Measurements from ENCODE around the gene CNN3. TPM values are rescaled to one million over a fixed set of nuclear protein-coding genes. Genes with fewer than 3 reads are reported as not detected.

CNN3 gene
- polyA plus RNA-seq = 100 to 1,000 TPM in 2 of 4 donors, 10 to 100 TPM in 2; 53.5 to 155 (median 95.2) TPM
- long read RNA-seq, donor 1 = 0 reads
- long read RNA-seq, donor 2, transcript CNN3-201 (7 exons, 2,165 nt) = major isoform, 13 of 13 reads
- long read RNA-seq, donor 2, partial matches to known transcripts = 0 of 13 reads
- long read RNA-seq, donor 2, other reads (novel, unspliced or antisense) = 0 of 13 reads
- long read RNA-seq, donor 3, transcript CNN3-201 (7 exons, 2,165 nt) = major isoform, 24 of 47 reads
- long read RNA-seq, donor 3, partial matches to known transcripts = 20 of 47 reads
- long read RNA-seq, donor 3, other reads (novel, unspliced or antisense) = 0 of 47 reads
- long read RNA-seq, donor 4, partial matches to known transcripts = 0 of 1 reads
- long read RNA-seq, donor 4, other reads (novel, unspliced or antisense) = 0 of 1 reads
- long read RNA-seq, donor 5, transcript CNN3-201 (7 exons, 2,165 nt) = major isoform, 10 of 10 reads
- long read RNA-seq, donor 5, partial matches to known transcripts = 0 of 10 reads
- long read RNA-seq, donor 5, other reads (novel, unspliced or antisense) = 0 of 10 reads
- long read RNA-seq, donor 6, transcript CNN3-201 (7 exons, 2,165 nt) = major isoform, 11 of 11 reads
- long read RNA-seq, donor 6, partial matches to known transcripts = 0 of 11 reads
- long read RNA-seq, donor 6, other reads (novel, unspliced or antisense) = 0 of 11 reads
- long read RNA-seq, donor 7 = 0 reads
- long read RNA-seq, donor 8, transcript CNN3-201 (7 exons, 2,165 nt) = major isoform, 13 of 13 reads
- long read RNA-seq, donor 8, partial matches to known transcripts = 0 of 13 reads
- long read RNA-seq, donor 8, other reads (novel, unspliced or antisense) = 0 of 13 reads
- long read RNA-seq, donor 9, partial matches to known transcripts = 0 of 2 reads
- long read RNA-seq, donor 9, other reads (novel, unspliced or antisense) = 0 of 2 reads
- long read RNA-seq, donor 10, transcript CNN3-201 (7 exons, 2,165 nt) = major isoform, 100 of 137 reads
- long read RNA-seq, donor 10, partial matches to known transcripts = 32 of 137 reads
- long read RNA-seq, donor 10, other reads (novel, unspliced or antisense) = 0 of 137 reads

GRCh38 chr1:94926915-94927404, at the start of gene CNN3:
CNN3 (minus strand) TSS chr1:94927110; CDS start chr1:94926894, 216 bp downstream.
- Histone ChIP-seq H3K27me3 (ENCODE audit: control insufficient read depth in 3 of 3, insufficient read depth in 3 of 3, low read length in 3 of 3) (peaks cover 0 to 27% (median 2%) of the 10 kb centered on the region in 3 donors), H3K4me3 (ENCODE audit: low read depth in 1 of 3, low read length in 3 of 3) (peak within 1 kb of the TSS; percentile 74 to 81 (median 80)), H3K36me3 (ENCODE audit: control insufficient read depth in 3 of 3, insufficient read depth in 2 of 3, low read depth in 1 of 3, low read length in 3 of 3) (no peaks in the 10 kb centered on the region), H3K9me3 (ENCODE audit: control insufficient read depth in 2 of 2, insufficient read depth in 1 of 2, low read depth in 1 of 2, low read length in 1 of 2) (no peaks in the 10 kb centered on the region), H3K4me1 (ENCODE audit: control insufficient read depth in 3 of 3, insufficient read depth in 2 of 3, low read depth in 1 of 3, low read length in 2 of 3) (peaks cover 0 to 10% (median 5%) of the 10 kb centered on the region in 3 donors), H3K27ac (ENCODE audit: low read depth in 1 of 3, low read length in 2 of 3) (peak within 1 kb of the TSS; percentile 92 to 97 (median 97))
- WGBS, 3 donors = 0 to 1% (median 1%) methylated on average over 32 to 57 of the region's 57 CpGs
- peak; percentile 87 to 93 for DNase-seq
- FAIRE-seq = no peak

DNA sequence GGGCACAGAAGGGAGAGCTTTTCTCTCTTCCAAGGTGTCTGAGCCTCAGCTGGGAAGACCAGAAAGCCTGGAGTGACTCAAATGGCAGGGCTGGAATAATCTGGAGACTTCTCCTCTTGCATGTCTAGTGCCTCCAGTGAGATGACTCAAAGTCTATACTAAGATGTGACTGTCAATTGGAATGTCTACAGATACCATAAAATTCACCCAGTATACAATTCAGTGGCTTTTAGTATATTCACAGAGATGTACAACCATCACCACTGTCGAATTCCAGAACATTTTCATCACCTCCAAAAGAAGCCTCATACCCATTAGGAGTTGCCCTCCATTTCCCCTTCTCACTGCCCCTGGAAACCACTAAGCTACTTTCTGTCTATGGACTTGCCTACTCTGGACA, 47.9 kb upstream of the CNN3 start:
- Histone ChIP-seq H3K4me3 (ENCODE audit: low read depth in 1 of 3, low read length in 3 of 3) (no peak overlapping the region), H3K36me3 (ENCODE audit: control insufficient read depth in 3 of 3, insufficient read depth in 2 of 3, low read depth in 1 of 3, low read length in 3 of 3) (no peaks in the 10 kb centered on the region), H3K27me3 (ENCODE audit: control insufficient read depth in 3 of 3, insufficient read depth in 3 of 3, low read length in 3 of 3) (no peaks in the 10 kb centered on the region), H3K9me3 (ENCODE audit: control insufficient read depth in 2 of 2, insufficient read depth in 1 of 2, low read depth in 1 of 2, low read length in 1 of 2) (no peaks in the 10 kb centered on the region), H3K27ac (ENCODE audit: low read depth in 1 of 3, low read length in 2 of 3) (no peak overlapping the region), H3K4me1 (ENCODE audit: control insufficient read depth in 3 of 3, insufficient read depth in 2 of 3, low read depth in 1 of 3, low read length in 2 of 3) (peaks cover 0 to 6% (median 0%) of the 10 kb centered on the region in 3 donors)
- DNase-seq (no peak), FAIRE-seq (no peak)
- 83 to 94% (median 92%) methylated on average over 1 of the region's 1 CpG for WGBS, 3 donors

DNA sequence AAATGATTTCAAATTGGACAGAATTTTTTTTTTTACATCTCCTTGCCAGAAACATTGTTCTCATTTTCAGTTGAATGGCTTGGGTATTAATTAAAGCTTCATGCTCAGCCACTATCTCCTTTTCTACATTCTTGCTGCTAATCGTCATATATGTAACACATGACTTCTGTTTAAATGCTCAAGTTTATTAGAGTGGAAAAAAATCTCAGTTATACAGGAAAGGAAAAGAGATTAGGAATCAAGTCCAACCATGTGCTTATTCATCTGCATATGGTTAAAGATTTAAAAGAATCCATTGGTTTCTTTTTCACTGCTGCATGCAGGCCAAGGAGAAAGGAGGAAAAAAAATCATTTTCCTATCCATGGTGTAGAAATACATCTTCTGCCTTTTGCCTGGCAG, 47.3 kb upstream of the CNN3 start:
- no peaks in the 10 kb centered on the region for H3K27me3 ChIP-seq (ENCODE audit: control insufficient read depth in 3 of 3, insufficient read depth in 3 of 3, low read length in 3 of 3)
- DNase-seq (no peak), FAIRE-seq (no peak)
- no peak overlapping the region for H3K27ac ChIP-seq (ENCODE audit: low read depth in 1 of 3, low read length in 2 of 3)
- peaks cover 0 to 6% (median 0%) of the 10 kb centered on the region in 3 donors for H3K4me1 ChIP-seq (ENCODE audit: control insufficient read depth in 3 of 3, insufficient read depth in 2 of 3, low read depth in 1 of 3, low read length in 2 of 3)
- no peak overlapping the region for H3K4me3 ChIP-seq (ENCODE audit: low read depth in 1 of 3, low read length in 3 of 3)
- no peaks in the 10 kb centered on the region for H3K9me3 ChIP-seq (ENCODE audit: control insufficient read depth in 2 of 2, insufficient read depth in 1 of 2, low read depth in 1 of 2, low read length in 1 of 2)
- 36 to 53% (median 37%) methylated on average over 1 of the region's 1 CpG for WGBS, 3 donors
- no peaks in the 10 kb centered on the region for H3K36me3 ChIP-seq (ENCODE audit: control insufficient read depth in 3 of 3, insufficient read depth in 2 of 3, low read depth in 1 of 3, low read length in 3 of 3)

DNA sequence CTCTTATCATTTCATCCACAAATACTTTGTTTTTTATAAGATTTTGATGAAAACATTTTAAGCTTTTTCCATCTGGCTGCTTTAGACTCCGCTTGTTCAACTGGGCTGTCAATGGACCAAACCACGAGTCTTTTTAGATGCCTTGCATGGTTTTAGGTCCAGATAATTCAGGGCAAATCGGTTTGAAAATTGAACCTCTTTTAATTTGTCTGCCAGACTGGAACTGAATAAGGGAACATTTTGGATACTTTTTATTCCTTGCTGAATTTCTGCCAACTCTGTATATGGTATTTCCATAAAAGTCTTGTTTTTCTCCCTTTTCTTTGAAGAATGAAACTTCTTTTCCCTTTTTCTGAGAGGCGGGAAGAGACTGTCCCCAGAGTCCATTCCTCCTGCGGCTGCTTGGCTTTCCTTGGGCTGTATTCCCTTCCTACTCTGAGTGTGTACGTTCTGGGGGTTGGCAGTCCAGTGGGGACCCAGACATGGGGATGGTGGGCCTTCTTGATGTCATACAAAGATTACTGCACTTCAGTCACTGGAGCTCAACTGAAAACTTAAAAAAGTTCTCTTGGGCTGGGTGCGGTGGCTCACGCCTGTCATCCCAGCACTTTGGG, 46.5 kb upstream of the CNN3 start:
- 81 to 94% (median 91%) methylated on average over 8 of the region's 8 CpGs for WGBS, 3 donors
- Histone ChIP-seq H3K4me3 (ENCODE audit: low read depth in 1 of 3, low read length in 3 of 3) (no peak overlapping the region), H3K27ac (ENCODE audit: low read depth in 1 of 3, low read length in 2 of 3) (no peak overlapping the region), H3K36me3 (ENCODE audit: control insufficient read depth in 3 of 3, insufficient read depth in 2 of 3, low read depth in 1 of 3, low read length in 3 of 3) (no peaks in the 10 kb centered on the region), H3K27me3 (ENCODE audit: control insufficient read depth in 3 of 3, insufficient read depth in 3 of 3, low read length in 3 of 3) (no peaks in the 10 kb centered on the region), H3K4me1 (ENCODE audit: control insufficient read depth in 3 of 3, insufficient read depth in 2 of 3, low read depth in 1 of 3, low read length in 2 of 3) (peaks cover 0 to 6% (median 0%) of the 10 kb centered on the region in 3 donors), H3K9me3 (ENCODE audit: control insufficient read depth in 2 of 2, insufficient read depth in 1 of 2, low read depth in 1 of 2, low read length in 1 of 2) (no peaks in the 10 kb centered on the region)
- FAIRE-seq (no peak), DNase-seq (no peak)

GRCh38 chr1:94971491-94971924, 44.6 kb upstream of the CNN3 start:
- H3K36me3 ChIP-seq (ENCODE audit: control insufficient read depth in 3 of 3, insufficient read depth in 2 of 3, low read depth in 1 of 3, low read length in 3 of 3) = no peaks in the 10 kb centered on the region
- peak overlapping the region in 1 of 3 donors; percentile 16 for H3K27ac ChIP-seq (ENCODE audit: low read depth in 1 of 3, low read length in 2 of 3)
- WGBS, 3 donors = 70 to 85% (median 79%) methylated on average over 6 of the region's 6 CpGs
- no peaks in the 10 kb centered on the region for H3K9me3 ChIP-seq (ENCODE audit: control insufficient read depth in 2 of 2, insufficient read depth in 1 of 2, low read depth in 1 of 2, low read length in 1 of 2)
- H3K4me3 ChIP-seq (ENCODE audit: low read depth in 1 of 3, low read length in 3 of 3) = no peak overlapping the region
- FAIRE-seq (no peak), DNase-seq (no peak)
- no peaks in the 10 kb centered on the region for H3K27me3 ChIP-seq (ENCODE audit: control insufficient read depth in 3 of 3, insufficient read depth in 3 of 3, low read length in 3 of 3)
- H3K4me1 ChIP-seq (ENCODE audit: control insufficient read depth in 3 of 3, insufficient read depth in 2 of 3, low read depth in 1 of 3, low read length in 2 of 3) = peaks cover 0 to 6% (median 0%) of the 10 kb centered on the region in 3 donors

DNA sequence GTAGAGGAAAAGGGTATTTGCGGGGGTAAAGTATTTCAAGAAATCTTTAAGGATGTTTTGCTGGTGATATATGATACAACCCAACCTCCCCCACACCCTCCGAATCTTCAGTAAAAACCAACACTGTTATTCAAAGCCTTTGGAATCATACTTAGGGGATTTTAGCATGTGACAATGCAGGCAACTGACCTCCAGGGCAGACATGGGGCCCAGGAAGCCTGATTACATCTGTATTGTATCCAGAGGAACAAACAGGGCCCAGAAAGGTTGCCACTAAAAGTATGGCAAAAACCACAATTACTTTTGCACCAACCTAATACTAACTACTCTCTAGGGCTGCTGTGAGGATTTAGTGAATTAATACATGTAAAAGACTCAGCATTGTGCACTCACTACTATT, 43.9 kb upstream of the CNN3 start:
- no peaks in the 10 kb centered on the region for H3K9me3 ChIP-seq (ENCODE audit: control insufficient read depth in 2 of 2, insufficient read depth in 1 of 2, low read depth in 1 of 2, low read length in 1 of 2)
- no peak overlapping the region for H3K4me3 ChIP-seq (ENCODE audit: low read depth in 1 of 3, low read length in 3 of 3)
- peaks cover 0 to 6% (median 0%) of the 10 kb centered on the region in 3 donors for H3K4me1 ChIP-seq (ENCODE audit: control insufficient read depth in 3 of 3, insufficient read depth in 2 of 3, low read depth in 1 of 3, low read length in 2 of 3)
- H3K27ac ChIP-seq (ENCODE audit: low read depth in 1 of 3, low read length in 2 of 3) = no peak overlapping the region
- no peaks in the 10 kb centered on the region for H3K36me3 ChIP-seq (ENCODE audit: control insufficient read depth in 3 of 3, insufficient read depth in 2 of 3, low read depth in 1 of 3, low read length in 3 of 3)
- DNase-seq = no peak
- H3K27me3 ChIP-seq (ENCODE audit: control insufficient read depth in 3 of 3, insufficient read depth in 3 of 3, low read length in 3 of 3) = no peaks in the 10 kb centered on the region
- WGBS, 3 donors = 87 to 94% (median 90%) methylated on average over 2 of the region's 2 CpGs
- no peak for FAIRE-seq

- WGBS, 3 donors = 91 to 94% (median 92%) methylated on average over 6 of the region's 6 CpGs
- Histone ChIP-seq H3K27ac (ENCODE audit: low read depth in 1 of 3, low read length in 2 of 3) (no peak overlapping the region), H3K9me3 (ENCODE audit: control insufficient read depth in 2 of 2, insufficient read depth in 1 of 2, low read depth in 1 of 2, low read length in 1 of 2) (no peaks in the 10 kb centered on the region), H3K4me3 (ENCODE audit: low read depth in 1 of 3, low read length in 3 of 3) (no peak overlapping the region), H3K36me3 (ENCODE audit: control insufficient read depth in 3 of 3, insufficient read depth in 2 of 3, low read depth in 1 of 3, low read length in 3 of 3) (no peaks in the 10 kb centered on the region), H3K27me3 (ENCODE audit: control insufficient read depth in 3 of 3, insufficient read depth in 3 of 3, low read length in 3 of 3) (no peaks in the 10 kb centered on the region), H3K4me1 (ENCODE audit: control insufficient read depth in 3 of 3, insufficient read depth in 2 of 3, low read depth in 1 of 3, low read length in 2 of 3) (peaks cover 0 to 6% (median 0%) of the 10 kb centered on the region in 3 donors)
- DNase-seq = no peak
- FAIRE-seq = no peak
Measured at GRCh38 chr1:94969137-94969536, 42.2 kb upstream of the CNN3 start.

All from small intestine (tissue), 16 donors.